Smooth muscle cell (in vitro differentiated cells): Measurements from ENCODE around the gene CNNM3. TPM values are rescaled to one million over a fixed set of nuclear protein-coding genes. Genes with fewer than 3 reads are reported as not detected.

Source experiments
- DNase-seq: peaks from one replicate; lab custom pipeline; 2025; ENCODE audit not compliant: unreplicated experiment; lab: John Stamatoyannopoulos, UW
- H2AFZ ChIP-seq: fragments of 200-600 bp; sonication (generic); 2 replicates; pipeline ENCODE4 v1.6.0; 2016; ENCODE audit warnings: antibody characterized with exemption, low read depth, mild to moderate bottlenecking
- H3F3A ChIP-seq: fragments of 200-600 bp; sonication (generic); 2 replicates; pipeline ENCODE4 v1.6.0; 2017; ENCODE audit warnings: antibody characterized with exemption, low read depth
- H3K27ac ChIP-seq: fragments of 200-600 bp; sonication (generic); 2 replicates; pipeline ENCODE4 v1.5.1; 2016; ENCODE audit warnings: low read depth, mild to moderate bottlenecking
- H3K27me3 ChIP-seq: fragments of 200-600 bp; sonication (generic); 2 replicates; pipeline ENCODE4 v1.6.1; 2016; ENCODE audit warnings: low read depth, mild to moderate bottlenecking
- H3K36me3 ChIP-seq: fragments of 200-600 bp; sonication (generic); 2 replicates; pipeline ENCODE4 v1.5.1; 2016; ENCODE audit warnings: low read depth
- H3K4me1 ChIP-seq: fragments of 200-600 bp; sonication (generic); 2 replicates; pipeline ENCODE4 v1.5.1; 2016; ENCODE audit warnings: low read depth
- H3K4me2 ChIP-seq: fragments of 200-600 bp; sonication (generic); 2 replicates; pipeline ENCODE4 v1.6.0; 2016; ENCODE audit warnings: mild to moderate bottlenecking
- H3K4me3 ChIP-seq: fragments of 200-600 bp; sonication (generic); 2 replicates; pipeline ENCODE4 v1.5.1; 2016; ENCODE audit warnings: mild to moderate bottlenecking
- H3K79me2 ChIP-seq: fragments of 200-600 bp; sonication (generic); 2 replicates; pipeline ENCODE4 v1.6.0; 2016; ENCODE audit warnings: low read depth, mild to moderate bottlenecking
- H3K9ac ChIP-seq: fragments of 200-600 bp; sonication (generic); 2 replicates; pipeline ENCODE4 v1.6.0; 2016; ENCODE audit warnings: low read depth
- H3K9me3 ChIP-seq: fragments of 200-600 bp; sonication (generic); replicated peaks from 2 replicates; pipeline ENCODE4 v1.5.1; 2016; ENCODE audit warnings: low read depth
- H4K20me1 ChIP-seq: fragments of 200-600 bp; sonication (generic); 2 replicates; pipeline ENCODE4 v1.6.0; 2016; ENCODE audit warnings: low read depth
- CTCF ChIP-seq: fragments of 200-600 bp; sonication (generic); IDR thresholded peaks from 2 replicates; pipeline ENCODE4 v1.5.1; 2017; ENCODE audit warnings: borderline replicate concordance, mild to moderate bottlenecking, antibody characterized with exemption; ENCODE audit not compliant: insufficient read depth, poor library complexity, severe bottlenecking
- WGBS: methylation state at CpG from one replicate; pipeline ENCODE4 v1.1.7; 2016; ENCODE audit warnings: low lambda C conversion rate; 5-methylcytosine and 5-hydroxymethylcytosine counted together
- polyA plus RNA-seq: library from polyadenylated mRNA; unstranded; fragments of >200 nt; fragmentation: Nextera tagmentation; extraction: Ambion mirVana; gene quantifications from 2 replicates; pipeline ENCODE4 v1.2.1, GENCODE V29; 2016
- total RNA-seq: library from RNA; depleted of rRNA; stranded (reverse); fragments of >200 nt; gene quantifications from 2 replicates; pipeline ENCODE4 v1.2.3, GENCODE V29; 2014

The CNNM3 gene
- total and polyA plus RNA-seq, 2 experiments from 2014 or later = 3.2 to 4.8 TPM

GRCh38 chr2:96826546-96827278, 10.6 kb downstream of the CNNM3 start:
- H3F3A ChIP-seq = no peaks in the 10 kb centered on the region
- no peak overlapping the region for H2AFZ ChIP-seq
- H3K27me3 ChIP-seq = no peaks in the 10 kb centered on the region
- no peak overlapping the region for H3K4me2 ChIP-seq
- no peak overlapping the region for H3K4me3 ChIP-seq
- no peak for TF ChIP-seq CTCF
- no peak overlapping the region for H3K27ac ChIP-seq
- H4K20me1 ChIP-seq = no peaks in the 10 kb centered on the region
- no peaks in the 10 kb centered on the region for H3K36me3 ChIP-seq
- DNase-seq = no peak
- WGBS = 96% methylated on average over 22 of the region's 22 CpGs
- H3K4me1 ChIP-seq = no peaks in the 10 kb centered on the region
- H3K9me3 ChIP-seq = no peaks in the 10 kb centered on the region
- no peak overlapping the region for H3K9ac ChIP-seq
- H3K79me2 ChIP-seq = no peaks in the 10 kb centered on the region

- no peak for TF ChIP-seq CTCF
- DNase-seq = no peak
- Histone ChIP-seq H3K36me3 (no peaks in the 10 kb centered on the region), H3K9me3 (no peaks in the 10 kb centered on the region), H2AFZ (no peak overlapping the region), H3K4me1 (peaks cover 13% of the 10 kb centered on the region), H4K20me1 (no peaks in the 10 kb centered on the region), H3K4me2 (no peak overlapping the region), H3K9ac (no peak overlapping the region), H3K79me2 (no peaks in the 10 kb centered on the region), H3K27me3 (no peaks in the 10 kb centered on the region), H3K4me3 (no peak overlapping the region), H3F3A (no peaks in the 10 kb centered on the region), H3K27ac (no peak overlapping the region)
- WGBS = 96% methylated on average over 14 of the region's 14 CpGs
These were observed 12.4 kb downstream of the CNNM3 start for GRCh38 chr2:96828436-96828835.

GRCh38 chr2:96828874-96829273, 12.8 kb downstream of the CNNM3 start:
- H4K20me1 ChIP-seq = no peaks in the 10 kb centered on the region

More at GRCh38 chr2:96828874-96829273, 12.8 kb downstream of the CNNM3 start:
- no peak overlapping the region for H3K4me3 ChIP-seq
- no peak for TF ChIP-seq CTCF
- no peaks in the 10 kb centered on the region for H3K79me2 ChIP-seq
- no peaks in the 10 kb centered on the region for H3K9me3 ChIP-seq
- H3K27ac ChIP-seq = no peak overlapping the region
- no peaks in the 10 kb centered on the region for H3K36me3 ChIP-seq
- H2AFZ ChIP-seq = no peak overlapping the region
- no peaks in the 10 kb centered on the region for H3F3A ChIP-seq
- H3K27me3 ChIP-seq = no peaks in the 10 kb centered on the region
- WGBS = 98% methylated on average over 13 of the region's 13 CpGs
- H3K4me2 ChIP-seq = no peak overlapping the region
- H3K4me1 ChIP-seq = peaks cover 14% of the 10 kb centered on the region
- DNase-seq = no peak
- H3K9ac ChIP-seq = no peak overlapping the region
